Stimulated activated CD4-positive, alpha-beta T cell treated with anti-CD3 and anti-CD28 coated beads, Interleukin-15, amount 100 ng/mL, for 48 hours (primary cell): ENCODE results near the gene UBE2C.
"Not testable (repeated sequence)": the region's sequence is repeated elsewhere in the genome, so short reads cannot be mapped to it uniquely, and the experiment has no call there.

ENCODE experiments used
- DNase-seq, 2 donors: peaks; one replicate each; pipeline ENCODE4 v3.0.0-alpha.2; 2020; ENCODE audit warnings: low read depth in 2 of 2

Gene UBE2C

GRCh38 chr20:45812157-45813005 lies at the start of gene UBE2C:
TSS of gene UBE2C (plus strand) at chr20:45812644. CDS start at chr20:45812696, 52 bp downstream.
- peak; percentile 94 to 95 for DNase-seq

GRCh38 chr20:45764618-45765282 lies 47.7 kb upstream of the UBE2C start:
- not testable (repeated sequence) for DNase-seq

DNA sequence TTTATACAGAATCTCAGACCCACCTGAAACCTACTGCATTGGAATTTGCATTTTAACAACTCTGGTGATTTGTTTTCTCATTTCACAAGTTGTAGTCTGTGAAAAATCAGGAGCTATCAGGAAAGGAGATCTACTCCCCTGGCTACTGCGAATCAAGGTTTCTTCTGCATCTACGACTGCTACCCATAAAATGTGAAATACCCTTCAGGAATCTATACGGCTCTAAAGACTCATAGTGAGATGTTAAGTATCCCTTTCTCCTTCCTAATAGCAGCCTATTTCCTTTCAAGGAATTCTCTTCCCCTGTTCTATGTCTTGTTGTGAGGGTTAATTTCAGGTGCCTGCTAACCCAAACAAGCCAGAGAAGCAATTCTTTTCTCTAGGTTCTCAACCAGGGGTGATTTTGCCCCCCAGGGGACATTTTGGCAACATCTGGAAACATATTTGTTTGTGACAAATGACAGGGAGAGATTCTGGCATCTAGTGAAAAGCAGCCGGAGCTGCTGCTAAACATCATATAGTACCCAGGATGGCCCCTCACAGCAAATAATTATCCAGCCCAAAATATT lies 47.1 kb upstream of the UBE2C start:
- no peak for DNase-seq

DNA sequence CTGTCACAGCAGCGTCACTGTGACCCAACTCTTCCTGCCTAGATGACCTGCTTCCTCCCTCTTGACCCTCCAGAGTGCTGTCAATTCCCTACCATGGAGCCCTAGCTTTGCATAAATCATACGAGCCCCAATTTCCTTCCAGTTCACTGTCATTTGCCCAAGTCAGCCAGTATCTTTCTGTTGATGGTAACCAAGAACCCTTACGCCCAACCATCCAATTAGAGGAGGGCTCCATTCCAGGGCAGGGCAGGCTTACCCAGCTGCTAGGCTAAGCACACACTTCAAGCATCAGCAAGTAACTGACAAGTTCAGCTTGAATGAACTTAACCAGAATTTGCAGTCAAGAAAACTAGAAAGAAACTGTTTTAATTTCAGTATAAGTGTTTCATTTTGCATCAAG lies 46.5 kb upstream of the UBE2C start:
- DNase-seq, result no peak

DNA sequence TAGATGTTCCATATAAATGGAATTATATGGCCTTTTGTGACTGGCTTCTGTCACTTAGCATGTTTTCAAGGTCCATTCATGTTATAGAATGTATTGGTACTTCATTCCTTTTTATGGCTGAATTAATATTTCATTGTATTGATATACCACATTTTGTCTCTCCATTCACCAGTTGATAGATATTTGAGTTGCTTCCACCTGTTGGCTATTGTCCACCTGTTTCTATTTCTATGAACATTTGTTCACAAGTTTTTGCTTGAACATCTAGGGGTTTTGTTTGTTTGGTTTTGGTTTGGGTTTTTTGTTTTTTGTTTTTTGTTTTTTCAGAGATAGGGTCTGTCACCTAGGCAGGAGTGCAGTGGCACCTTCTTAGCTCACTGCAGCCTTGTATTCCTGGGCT lies 44.0 kb upstream of the UBE2C start:
- DNase-seq, result no peak

DNA sequence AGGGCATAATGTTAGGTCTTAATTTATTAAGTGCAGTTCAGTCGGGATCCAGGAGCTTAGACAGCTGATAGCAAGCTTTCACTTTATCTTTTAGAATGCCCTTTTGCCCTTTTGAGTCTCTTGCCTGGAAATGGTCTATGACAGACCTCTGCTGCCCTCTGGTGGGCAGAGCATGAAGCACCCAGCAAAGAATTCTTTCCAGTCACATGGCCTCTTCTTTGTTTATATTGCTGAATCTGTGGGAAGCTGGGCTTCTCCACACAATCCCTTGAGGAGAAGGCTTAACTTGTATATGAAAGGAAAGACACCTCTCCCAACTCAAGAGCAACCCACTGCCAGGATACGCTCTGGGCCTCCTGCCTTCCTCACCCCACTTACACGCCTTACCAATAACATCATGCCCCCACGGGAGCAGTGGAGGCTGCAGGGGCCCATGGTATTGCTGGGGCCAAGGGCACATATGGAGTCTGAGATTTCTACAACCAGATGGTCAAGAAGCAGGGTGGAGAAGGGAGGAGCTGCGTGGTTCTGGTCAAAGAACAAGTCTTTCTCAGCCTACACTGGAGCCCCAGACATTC lies 41.2 kb upstream of the UBE2C start:
- peak; percentile 58 to 71 for DNase-seq

GRCh38 chr20:45772693-45773092 lies 39.8 kb upstream of the UBE2C start:
- DNase-seq, result no peak

DNA sequence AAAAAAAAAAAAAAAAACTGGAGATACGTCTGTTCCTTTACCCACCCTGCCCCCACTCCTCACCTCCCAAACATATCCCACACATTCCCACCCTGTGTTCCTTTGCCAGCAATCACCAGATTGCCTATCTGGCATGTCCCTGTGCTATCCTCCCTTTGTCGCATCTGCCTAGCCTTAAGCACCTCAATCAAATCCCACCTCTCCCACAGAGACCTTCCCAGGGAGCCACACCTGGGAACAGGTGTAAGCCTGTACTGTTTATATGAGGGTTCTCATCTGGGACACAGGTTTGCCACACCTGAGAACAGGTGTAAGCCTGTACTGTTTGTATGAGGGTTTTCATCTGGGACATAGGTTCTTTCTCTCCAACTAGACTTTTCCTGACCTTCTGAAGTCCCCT lies 37.5 kb upstream of the UBE2C start:
- DNase-seq, result no peak

DNA sequence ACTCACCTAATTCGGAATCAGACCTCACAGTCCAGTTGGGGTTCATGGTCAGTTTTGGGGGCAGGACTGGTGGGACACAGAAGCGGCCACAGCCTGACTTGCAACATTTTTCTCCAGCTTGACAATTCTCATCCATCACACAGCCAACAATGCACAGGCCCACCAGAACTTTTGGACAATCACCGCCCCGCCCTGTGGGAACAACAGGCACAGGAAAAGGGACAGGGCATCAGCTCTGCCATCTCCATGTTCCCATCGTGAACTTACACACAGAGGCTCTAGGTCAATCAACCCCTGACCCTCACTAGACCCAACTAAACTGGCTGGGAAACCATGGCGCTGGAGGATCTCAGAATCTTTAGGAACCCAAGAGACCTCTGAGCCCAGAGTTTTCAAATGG lies 37.0 kb upstream of the UBE2C start:
- no peak for DNase-seq

DNA sequence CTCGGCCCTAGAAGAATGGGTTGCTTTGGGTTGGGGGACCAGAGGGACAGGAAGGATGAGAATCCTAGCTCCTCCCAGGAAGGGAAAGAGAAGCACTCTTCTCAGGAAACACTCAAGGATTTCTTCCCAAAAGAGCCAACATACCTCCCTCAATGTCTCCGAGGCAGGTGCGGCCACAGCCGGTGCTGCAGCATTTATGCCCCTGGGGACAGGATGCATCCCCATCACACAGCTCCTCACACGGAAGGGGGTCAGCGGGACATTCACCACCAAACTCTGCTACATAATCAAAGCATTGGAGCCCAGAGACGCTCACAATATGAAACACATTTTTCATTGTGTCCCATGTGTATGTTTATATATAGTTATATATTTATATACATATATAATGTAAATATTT lies 35.5 kb upstream of the UBE2C start:
- no peak for DNase-seq

DNA sequence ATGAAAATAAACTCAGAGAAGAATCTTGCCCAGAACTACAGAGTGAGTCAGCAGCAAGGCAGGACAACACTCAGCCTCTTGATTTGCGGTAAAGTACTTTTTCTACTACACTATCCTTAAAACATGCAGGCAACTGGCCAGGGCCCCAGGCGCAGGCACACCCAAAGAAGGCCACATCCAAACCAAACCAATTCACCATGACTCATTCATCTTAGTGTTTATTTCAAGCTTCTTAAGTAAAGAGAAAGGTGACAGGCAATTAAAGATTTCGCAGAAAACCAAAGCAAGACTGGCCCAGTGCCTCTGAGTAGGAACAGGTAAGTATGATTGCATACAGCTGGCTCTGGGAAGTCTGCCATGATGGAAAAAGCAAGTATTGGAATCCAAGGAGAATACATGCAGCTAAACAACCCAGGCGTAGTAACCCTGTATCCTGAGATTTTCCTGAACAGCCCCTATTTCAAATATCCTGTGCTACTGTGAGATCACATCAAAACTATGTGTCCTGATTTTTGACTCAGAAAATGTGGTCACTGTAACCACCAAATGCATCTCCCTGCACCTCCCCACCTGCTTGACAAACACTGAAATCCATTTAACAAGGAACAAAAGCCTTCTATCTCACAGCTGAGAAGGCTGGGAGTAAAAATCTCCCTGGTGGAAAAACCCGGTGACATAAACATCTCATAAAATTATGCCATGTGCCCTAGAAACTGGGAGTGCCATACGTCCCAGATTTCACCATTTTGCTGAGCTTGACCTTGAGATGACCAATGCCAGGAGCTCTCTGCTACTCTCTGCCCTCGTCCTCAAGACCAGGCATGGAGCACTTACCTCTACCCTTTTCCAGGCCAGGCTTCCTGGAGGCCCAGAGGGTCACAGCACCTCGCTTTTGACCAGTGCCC lies 33.2 kb upstream of the UBE2C start:
- DNase-seq, result no peak

GRCh38 chr20:45780159-45780558 lies 32.3 kb upstream of the UBE2C start:
- no peak for DNase-seq

DNA sequence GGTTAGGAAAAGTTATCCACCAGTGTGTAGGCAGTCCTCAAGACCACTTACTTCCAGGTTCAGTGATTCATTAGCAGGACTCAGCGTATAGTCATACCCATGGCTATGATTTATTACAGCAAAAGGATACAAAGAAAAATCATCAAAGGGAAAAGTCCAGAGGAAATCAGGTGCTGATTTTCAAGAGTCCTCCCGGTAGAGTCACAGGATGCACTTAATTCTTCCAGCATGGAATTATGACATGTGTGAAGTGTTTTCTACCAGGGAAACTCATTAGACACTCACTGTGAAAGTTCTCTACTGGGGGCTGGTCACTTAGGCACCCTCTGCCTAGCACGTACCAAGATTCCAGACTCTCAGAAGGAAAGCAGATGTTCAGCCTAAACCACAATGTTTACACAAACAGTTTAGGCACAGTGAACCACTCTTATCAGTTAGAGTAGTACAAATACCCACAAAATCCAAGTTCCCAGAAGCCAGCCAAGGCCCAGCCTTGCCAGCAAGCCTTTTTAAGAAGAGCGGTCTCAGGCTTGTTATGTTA lies 31.0 kb upstream of the UBE2C start:
- no peak for DNase-seq

- no peak for DNase-seq
Measured at GRCh38 chr20:45782890-45783289, 29.6 kb upstream of the UBE2C start.

GRCh38 chr20:45783656-45784294 lies 28.7 kb upstream of the UBE2C start:
- DNase-seq, result no peak

GRCh38 chr20:45788351-45788750 lies 24.1 kb upstream of the UBE2C start:
- no peak for DNase-seq

DNA sequence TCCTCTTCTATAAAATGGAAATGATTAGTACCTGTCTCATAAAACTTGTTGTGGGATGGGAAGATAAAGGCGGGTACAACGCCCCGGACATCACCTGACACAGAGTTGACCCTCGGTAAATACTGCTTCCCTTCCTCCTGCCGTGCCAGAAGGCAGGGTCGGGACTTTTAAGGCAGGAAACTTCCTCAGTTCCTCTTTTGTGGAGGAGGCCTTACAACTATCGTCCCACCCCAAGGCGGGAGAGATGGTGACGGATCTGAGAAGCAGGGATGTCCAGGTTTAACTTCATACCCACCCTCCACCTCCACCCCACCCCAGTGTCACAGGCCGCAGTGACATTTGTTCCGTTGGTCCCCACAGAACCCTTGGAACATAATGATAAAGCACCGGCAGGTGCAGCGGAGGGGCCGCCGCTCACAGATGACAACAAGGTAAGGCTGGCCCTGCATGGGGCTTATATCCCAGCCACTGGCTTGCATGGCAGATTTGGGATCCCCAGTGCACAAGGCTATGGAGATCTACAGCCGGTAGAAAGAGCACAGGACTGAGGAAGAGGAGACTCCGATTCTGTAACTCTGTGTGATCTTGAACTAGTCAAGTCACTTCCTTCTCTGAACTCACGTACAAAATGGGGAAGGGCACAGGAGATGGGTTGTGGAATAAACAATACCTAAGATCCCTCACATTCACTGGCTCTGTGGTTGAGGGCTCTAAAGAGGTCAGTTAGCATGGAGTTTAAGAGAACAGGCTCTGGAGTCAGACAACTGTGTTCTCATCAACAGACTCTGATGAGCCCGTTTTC lies 19.9 kb upstream of the UBE2C start:
- no peak for DNase-seq

DNA sequence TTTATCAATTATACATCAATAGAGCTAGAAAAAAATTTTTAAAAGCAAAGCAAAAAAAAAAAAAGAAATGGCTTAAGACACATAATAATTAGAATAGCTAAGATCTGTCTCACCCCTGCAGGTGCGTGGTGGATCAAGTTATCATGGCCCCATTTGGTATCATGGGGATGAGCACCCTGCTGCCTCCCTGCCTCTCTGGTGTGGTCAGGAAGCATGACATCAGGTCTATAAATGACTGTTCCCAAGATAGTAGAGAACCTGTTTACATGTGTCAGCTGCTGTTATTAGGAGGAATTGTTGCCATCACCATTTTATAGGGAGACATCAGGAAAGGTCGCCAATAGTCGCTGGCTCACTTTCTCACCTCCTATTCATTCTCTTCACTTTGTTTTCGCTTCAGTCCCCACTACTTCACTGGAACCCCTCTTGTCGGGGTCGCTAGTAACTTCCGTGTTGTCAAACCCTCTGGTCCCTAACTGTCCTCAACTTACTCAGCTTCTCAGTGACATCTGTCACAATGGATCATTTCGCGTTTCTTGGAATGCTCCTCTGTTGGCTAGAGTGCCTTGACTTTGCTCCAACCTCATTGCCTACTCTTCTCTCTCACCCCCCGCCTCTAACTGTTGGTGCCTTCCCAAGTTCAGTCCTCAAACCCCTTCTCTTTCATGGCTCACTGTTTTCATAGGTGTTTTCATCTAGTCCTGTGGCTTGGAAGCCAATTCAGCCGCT lies 15.9 kb upstream of the UBE2C start:
- DNase-seq, result no peak

- DNase-seq, result not testable (repeated sequence)
Measured at GRCh38 chr20:45797510-45797909, 14.9 kb upstream of the UBE2C start.
